ENCODE results near the gene CAMKK2. TPM values are rescaled to one million over a fixed set of nuclear protein-coding genes. Genes with fewer than 3 reads are reported as not detected.
A peak's percentile ranks its signal among the peaks of the same experiment; 100 is the strongest.

CAMKK2 gene
- total RNA-seq, 8 experiments from 2014 or later: 14.0 to 23.8 (median 18.3) TPM

DNA sequence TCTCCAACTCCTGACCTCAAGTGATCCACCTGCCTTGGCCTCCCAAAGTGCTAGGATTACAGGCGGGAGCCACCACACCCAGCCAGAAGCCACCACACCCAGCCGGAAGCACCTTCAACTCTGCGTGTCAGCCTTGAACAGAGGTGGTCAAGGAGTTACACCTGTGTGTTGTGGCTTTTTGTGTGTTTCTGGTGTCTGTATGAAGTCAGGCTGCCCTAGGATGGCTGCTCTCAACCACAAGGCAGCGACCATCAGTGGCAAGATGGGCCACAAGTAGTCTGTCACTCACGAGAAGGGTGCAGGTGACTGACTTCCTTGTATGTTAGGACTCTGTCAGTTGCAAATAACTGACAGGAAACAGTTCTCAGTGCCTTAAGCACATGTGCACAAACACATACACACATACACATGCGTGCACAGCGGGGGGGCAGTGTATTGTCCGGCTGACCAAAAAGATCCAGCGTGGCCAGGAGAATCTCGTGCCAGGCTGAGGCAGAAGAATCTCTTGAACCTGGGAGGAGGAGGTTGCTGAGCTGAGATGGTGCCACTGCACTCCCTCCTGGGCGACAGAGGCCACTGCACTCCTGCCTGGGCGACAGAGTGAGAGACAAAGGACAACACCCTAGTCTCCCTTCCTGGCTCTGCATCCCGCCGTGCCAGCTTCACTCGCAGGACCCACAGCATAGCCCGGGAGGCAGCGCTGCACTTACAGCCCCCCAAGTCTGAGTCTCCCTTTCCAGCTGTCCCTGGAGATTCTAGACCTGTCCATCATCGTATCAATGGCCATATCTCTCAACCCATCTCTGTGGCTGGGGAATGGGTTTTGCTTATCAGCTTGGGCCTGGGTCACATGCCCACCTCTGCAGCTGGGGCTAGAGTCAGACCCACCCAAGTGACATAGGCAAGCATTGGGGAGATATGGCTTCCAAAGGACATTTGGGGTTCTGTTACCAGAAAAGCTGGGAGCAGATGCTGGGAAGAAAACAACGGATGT, 72.9 kb downstream of the CAMKK2 start:
- peak in 2 of 8 experiments; percentile 41 to 47 for ATAC-seq (replicated peaks in 6 of 8)
- Histone ChIP-seq H3K4me1 (replicated peaks in 1 of 2) (no peaks in the 10 kb centered on the region), H3K27ac (no peak overlapping the region), H3K4me3 (no peak overlapping the region)
- in situ Hi-C loops (cut with MboI; ENCODE audit: low pct_unique_long_range_greater_than_20kb in 2 of 9, low sequenced_read_pairs in 9 of 9, unreplicated experiment in 9 of 9): loop anchor here in 1 of 9 experiments (10.0 kb wide), 1 partner anchor 99 kb away; no protein-coding TSS in a partner anchor
- 61 to 100% (median 92%) methylated on average over 1 to 7 of the region's 19 CpGs; no CpG with 5 or more reads in 4 of the 10 experiments for WGBS, 10 experiments

DNA sequence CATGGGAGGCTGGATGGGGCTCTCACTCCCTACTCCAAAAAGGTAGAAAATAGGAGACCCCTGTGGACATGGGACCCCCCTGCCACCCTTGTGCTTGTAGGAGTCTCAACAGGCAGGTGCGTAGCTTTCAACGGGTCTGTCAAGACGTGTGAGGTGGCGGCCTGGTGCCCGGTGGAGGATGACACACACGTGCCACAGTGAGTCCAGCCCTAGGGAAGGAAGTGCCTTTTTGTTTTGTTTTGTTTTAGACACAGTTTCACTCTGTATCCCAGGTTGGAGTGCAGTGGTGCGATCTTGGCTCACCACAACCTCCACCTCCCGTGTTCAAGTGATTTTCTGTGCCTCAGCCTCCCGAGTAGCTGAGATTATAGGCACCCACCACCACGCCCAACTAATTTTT, 73.7 kb downstream of the CAMKK2 start:
- no peak overlapping the region for H3K4me3 ChIP-seq
- H3K4me1 ChIP-seq (replicated peaks in 1 of 2): no peaks in the 10 kb centered on the region
- H3K27ac ChIP-seq: no peak overlapping the region
- 100% methylated on average over 2 to 3 of the region's 10 CpGs; no CpG with 5 or more reads in 6 of the 10 experiments for WGBS, 10 experiments
- in situ Hi-C loops (cut with MboI; ENCODE audit: low pct_unique_long_range_greater_than_20kb in 2 of 9, low sequenced_read_pairs in 9 of 9, unreplicated experiment in 9 of 9): loop anchor here in 1 of 9 experiments (10.0 kb wide), 1 partner anchor 98 kb away; no protein-coding TSS in a partner anchor
- ATAC-seq (replicated peaks in 6 of 8): no peak

DNA sequence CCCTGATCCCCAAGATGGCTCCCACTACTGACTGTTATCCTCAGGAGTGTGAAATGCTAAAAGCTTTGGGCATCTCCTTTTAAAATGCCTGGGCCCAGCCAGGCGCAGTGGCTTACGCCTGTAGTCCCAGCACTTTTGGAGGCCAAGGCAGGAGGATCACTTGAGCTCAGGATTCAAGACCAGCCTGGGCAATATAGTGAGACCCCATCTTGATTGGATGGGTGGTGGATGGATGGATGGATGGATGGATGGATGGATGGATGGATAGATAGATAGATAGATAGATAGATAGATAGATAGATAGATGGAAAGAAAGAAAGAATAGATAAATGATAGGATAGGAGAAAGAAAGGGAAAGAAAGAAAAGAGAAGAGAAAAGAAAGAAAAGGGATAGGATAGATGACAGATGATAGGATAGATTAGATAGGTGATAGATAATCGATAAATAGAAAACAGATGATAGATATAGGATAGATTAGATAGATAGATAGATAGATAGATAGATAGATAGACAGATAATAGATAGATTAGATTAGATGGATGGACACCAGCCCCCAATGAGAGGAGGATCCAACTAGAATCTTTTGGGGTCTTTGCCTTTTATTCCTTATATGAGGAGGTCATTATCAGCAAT, 77.0 kb downstream of the CAMKK2 start:
- H3K27ac ChIP-seq: no peak overlapping the region
- in situ Hi-C loops (cut with MboI; ENCODE audit: low pct_unique_long_range_greater_than_20kb in 2 of 9, low sequenced_read_pairs in 9 of 9, unreplicated experiment in 9 of 9): no loop called here
- no peak for ATAC-seq (replicated peaks in 6 of 8)
- H3K4me1 ChIP-seq (replicated peaks in 1 of 2): no peaks in the 10 kb centered on the region
- H3K4me3 ChIP-seq: no peak overlapping the region
- 77 to 100% (median 98%) methylated on average over 1 to 3 of the region's 3 CpGs; no CpG with 5 or more reads in 1 of the 10 experiments for WGBS, 10 experiments

DNA sequence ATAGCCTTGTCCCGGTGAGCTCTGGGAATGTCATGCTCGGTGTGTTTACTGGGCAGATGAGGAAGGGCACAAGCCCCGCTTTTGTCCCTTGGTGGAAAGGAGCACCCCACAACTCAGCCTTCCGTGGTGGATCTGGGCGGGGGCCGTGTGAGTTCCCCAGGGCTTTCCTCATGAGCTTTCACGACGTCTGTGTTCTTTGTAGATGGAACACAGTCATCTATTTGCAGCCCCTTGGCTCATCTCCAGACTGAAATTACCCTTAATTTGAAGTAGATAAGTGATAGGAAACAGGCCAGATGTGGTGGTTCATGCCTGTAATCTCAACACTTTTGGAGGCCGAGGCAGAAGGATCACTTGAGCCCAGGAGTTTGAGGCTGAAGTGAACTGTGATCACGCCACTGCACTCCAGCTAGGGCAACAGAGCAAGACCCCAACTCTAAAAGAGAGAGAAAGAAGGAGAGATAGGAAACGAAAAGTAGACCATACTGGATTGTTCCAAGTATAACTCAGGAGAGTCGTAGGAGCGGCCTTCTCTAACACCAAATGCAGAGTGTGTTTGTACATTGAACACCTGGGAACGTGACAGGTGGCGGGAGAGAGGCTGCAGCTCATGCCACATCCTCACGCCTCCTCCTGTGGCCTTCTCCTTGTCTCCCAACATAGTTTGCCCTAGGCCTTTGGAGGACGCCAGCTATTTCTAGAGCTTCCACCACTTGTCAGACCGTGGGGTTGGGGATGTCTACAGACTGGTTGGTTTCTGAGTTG, 77.7 kb downstream of the CAMKK2 start:
- in situ Hi-C loops (cut with MboI; ENCODE audit: low pct_unique_long_range_greater_than_20kb in 2 of 9, low sequenced_read_pairs in 9 of 9, unreplicated experiment in 9 of 9): no loop called here

GRCh38 chr12:121217761-121218160, 78.7 kb downstream of the CAMKK2 start:
- no peaks in the 10 kb centered on the region for H3K4me1 ChIP-seq (replicated peaks in 1 of 2)
- no peak for ATAC-seq (replicated peaks in 6 of 8)
- no peak overlapping the region for H3K4me3 ChIP-seq
- in situ Hi-C loops (cut with MboI; ENCODE audit: low pct_unique_long_range_greater_than_20kb in 2 of 9, low sequenced_read_pairs in 9 of 9, unreplicated experiment in 9 of 9): no loop called here
- no peak overlapping the region for H3K27ac ChIP-seq
- 62 to 96% (median 76%) methylated on average over 2 to 5 of the region's 5 CpGs; no CpG with 5 or more reads in 2 of the 10 experiments for WGBS, 10 experiments

More for the DNA sequence above, 77.7 kb downstream of the CAMKK2 start:
- WGBS, 10 experiments: 61 to 96% (median 79%) methylated on average over 1 to 8 of the region's 18 CpGs; no CpG with 5 or more reads in 2 of the 10 experiments
- no peak overlapping the region for H3K27ac ChIP-seq
- no peaks in the 10 kb centered on the region for H3K4me1 ChIP-seq (replicated peaks in 1 of 2)
- no peak for ATAC-seq (replicated peaks in 6 of 8)
- H3K4me3 ChIP-seq: no peak overlapping the region

DNA sequence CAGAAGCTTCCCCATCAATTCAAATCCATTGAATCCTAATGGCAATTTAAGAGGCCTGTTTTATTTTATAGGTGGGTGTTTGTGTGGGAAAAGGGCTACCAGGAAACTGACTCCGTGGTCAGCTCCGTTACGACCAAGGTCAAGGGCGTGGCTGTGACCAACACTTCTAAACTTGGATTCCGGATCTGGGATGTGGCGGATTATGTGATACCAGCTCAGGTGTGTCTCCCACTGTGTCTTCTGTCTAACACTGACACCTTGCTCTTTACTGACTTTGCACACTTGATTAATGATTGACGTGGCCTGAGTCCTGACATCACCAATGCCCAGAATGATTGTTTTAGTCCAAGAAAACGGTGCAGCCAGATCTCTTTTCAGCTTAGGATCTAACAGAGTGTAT, 79.4 kb downstream of the CAMKK2 start:
- Histone ChIP-seq H3K4me1 (replicated peaks in 1 of 2) (no peaks in the 10 kb centered on the region), H3K4me3 (no peak overlapping the region), H3K27ac (no peak overlapping the region)
- no peak for ATAC-seq (replicated peaks in 6 of 8)
- in situ Hi-C loops (cut with MboI; ENCODE audit: low pct_unique_long_range_greater_than_20kb in 2 of 9, low sequenced_read_pairs in 9 of 9, unreplicated experiment in 9 of 9): no loop called here
- 67 to 100% (median 84%) methylated on average over 1 to 8 of the region's 8 CpGs; no CpG with 5 or more reads in 3 of the 10 experiments for WGBS, 10 experiments

GRCh38 chr12:121216102-121216501, 80.4 kb downstream of the CAMKK2 start:
- Histone ChIP-seq H3K27ac (no peak overlapping the region), H3K4me1 (replicated peaks in 1 of 2) (peaks cover 0 to under 1% of the 10 kb centered on the region in 2 donors), H3K4me3 (no peak overlapping the region)
- in situ Hi-C loops (cut with MboI; ENCODE audit: low pct_unique_long_range_greater_than_20kb in 2 of 9, low sequenced_read_pairs in 9 of 9, unreplicated experiment in 9 of 9): no loop called here
- ATAC-seq (replicated peaks in 6 of 8): no peak
- 90 to 100% (median 95%) methylated on average over 1 to 4 of the region's 4 CpGs; no CpG with 5 or more reads in 2 of the 10 experiments for WGBS, 10 experiments

DNA sequence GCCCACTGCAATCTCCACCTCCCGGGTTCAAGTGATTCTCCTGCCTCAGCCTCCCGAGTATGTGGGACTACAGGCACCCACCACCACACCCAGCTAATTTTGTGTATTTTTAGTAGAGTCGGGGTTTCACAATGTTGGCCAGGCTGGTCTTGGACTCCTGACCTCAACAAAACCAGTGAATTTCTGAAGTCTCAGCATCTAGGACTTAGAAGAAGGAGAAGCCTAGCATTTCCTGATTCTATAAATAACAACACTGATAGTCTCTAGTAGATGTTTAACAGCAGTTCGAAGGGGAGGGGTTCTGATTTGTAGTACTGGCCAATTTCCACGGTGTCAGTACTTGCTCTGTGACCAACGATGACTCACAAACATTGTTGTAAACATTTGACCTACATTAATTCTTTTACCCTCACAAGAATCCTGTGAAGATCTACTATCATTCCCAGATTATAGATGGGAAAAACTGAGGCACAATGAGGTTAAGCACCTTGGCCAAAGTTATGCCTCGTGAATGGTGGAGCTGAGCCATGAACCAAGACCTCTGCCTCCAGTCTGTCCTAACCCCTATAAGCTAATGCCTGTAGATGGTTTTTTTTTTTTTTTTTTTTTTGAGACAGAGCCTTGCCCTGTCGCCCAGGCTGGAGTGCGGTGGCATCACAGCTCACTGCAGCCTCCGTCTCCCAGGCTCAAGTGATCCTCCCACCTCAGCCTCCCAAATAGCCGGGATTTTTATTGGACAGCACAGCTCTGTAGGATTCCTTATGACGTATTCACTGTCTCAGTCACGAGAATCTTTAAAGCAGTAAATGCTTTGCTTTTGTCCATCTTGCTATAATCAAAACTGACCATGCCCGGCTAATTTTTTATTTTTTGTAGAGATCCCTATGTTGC, 81.4 kb downstream of the CAMKK2 start:
- H3K4me3 ChIP-seq: no peak overlapping the region
- peaks cover 0 to 5% of the 10 kb centered on the region in 2 donors for H3K4me1 ChIP-seq (replicated peaks in 1 of 2)
- H3K27ac ChIP-seq: no peak overlapping the region
- 33 to 100% (median 74%) methylated on average over 2 to 10 of the region's 14 CpGs; no CpG with 5 or more reads in 1 of the 10 experiments for WGBS, 10 experiments
- ATAC-seq (replicated peaks in 6 of 8): peak in 2 of 8 experiments; percentile 42 to 44
- in situ Hi-C loops (cut with MboI; ENCODE audit: low pct_unique_long_range_greater_than_20kb in 2 of 9, low sequenced_read_pairs in 9 of 9, unreplicated experiment in 9 of 9): no loop called here

DNA sequence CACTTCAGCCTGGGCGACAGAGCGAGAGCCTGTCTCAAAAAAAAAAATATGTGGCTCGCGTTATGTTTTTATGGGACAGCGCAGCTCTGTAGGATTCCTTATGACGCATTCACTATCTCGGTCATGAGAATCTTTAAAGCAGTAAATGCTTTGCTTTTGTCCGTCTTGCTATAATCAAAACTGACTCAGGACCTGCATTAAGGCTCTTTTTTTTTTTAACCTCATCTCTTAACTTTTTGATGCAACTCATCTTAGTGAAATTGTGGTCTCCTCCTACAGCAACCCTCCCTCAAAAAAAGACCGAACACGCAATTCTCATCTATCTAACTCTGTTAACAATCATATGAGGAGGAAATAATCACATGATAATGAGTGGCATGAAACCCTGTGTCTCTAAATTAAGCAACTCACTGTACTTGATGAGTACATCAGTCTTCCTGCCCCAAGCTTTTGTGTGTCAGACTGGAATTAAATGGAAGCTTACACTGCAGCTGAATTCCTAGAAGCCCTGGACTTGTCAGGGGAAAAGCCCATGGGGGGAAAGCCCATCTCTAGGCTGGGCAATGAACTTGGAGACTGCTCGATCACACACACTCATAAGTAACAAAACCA, 82.2 kb downstream of the CAMKK2 start:
- H3K4me1 ChIP-seq (replicated peaks in 1 of 2): peaks cover 2 to 8% of the 10 kb centered on the region in 2 donors
- WGBS, 10 experiments: 33 to 100% (median 91%) methylated on average over 1 to 11 of the region's 11 CpGs; no CpG with 5 or more reads in 2 of the 10 experiments
- H3K27ac ChIP-seq: no peak overlapping the region
- ATAC-seq (replicated peaks in 6 of 8): no peak
- no peak overlapping the region for H3K4me3 ChIP-seq
- in situ Hi-C loops (cut with MboI; ENCODE audit: low pct_unique_long_range_greater_than_20kb in 2 of 9, low sequenced_read_pairs in 9 of 9, unreplicated experiment in 9 of 9): no loop called here

DNA sequence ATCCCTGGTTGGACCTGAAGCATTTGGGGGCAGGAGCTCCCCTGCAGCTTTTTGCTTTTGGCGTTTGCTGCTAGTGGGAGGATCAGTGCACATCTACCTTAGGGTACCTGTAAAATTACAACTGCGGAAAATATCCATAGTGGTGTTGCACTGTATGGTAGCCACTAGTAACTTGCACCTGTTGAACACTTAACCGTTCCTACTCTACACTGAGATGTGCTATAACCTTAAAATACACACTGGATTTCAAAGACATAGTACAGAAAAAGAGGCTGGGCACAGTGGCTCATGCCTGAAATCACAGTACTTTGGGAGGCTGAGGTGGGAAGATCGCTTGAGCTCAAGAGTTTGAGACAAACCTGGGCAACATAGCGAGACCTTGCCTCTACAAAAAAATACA, 83.6 kb downstream of the CAMKK2 start:
- Histone ChIP-seq H3K27ac (no peak overlapping the region), H3K4me3 (no peak overlapping the region), H3K4me1 (replicated peaks in 1 of 2) (peaks cover 5 to 12% of the 10 kb centered on the region in 2 donors)
- 93 to 100% (median 95%) methylated on average over 1 to 3 of the region's 5 CpGs; no CpG with 5 or more reads in 5 of the 10 experiments for WGBS, 10 experiments
- in situ Hi-C loops (cut with MboI; ENCODE audit: low pct_unique_long_range_greater_than_20kb in 2 of 9, low sequenced_read_pairs in 9 of 9, unreplicated experiment in 9 of 9): no loop called here
- ATAC-seq (replicated peaks in 6 of 8): no peak
